ENCODE data around the gene SKIDA1. TPM values are rescaled to one million over a fixed set of nuclear protein-coding genes. Genes with fewer than 3 reads are reported as not detected.

SKIDA1 gene
- total RNA-seq, 4 donors from 2014 or later: 0.85 to 2.6 (median 1.5) TPM; not detected in 1

GRCh38 chr10:21517134-21518031 is 8.1 kb downstream of the SKIDA1 start:
- TF ChIP-seq CTCF (IDR thresholded peaks at IDR 0.05; ENCODE audit: low read depth): no peak

- TF ChIP-seq CTCF (IDR thresholded peaks at IDR 0.05; ENCODE audit: low read depth): no peak
These were observed 9.0 kb downstream of the SKIDA1 start for GRCh38 chr10:21516242-21517131.

- TF ChIP-seq CTCF (IDR thresholded peaks at IDR 0.05; ENCODE audit: low read depth): no peak
These were observed 9.9 kb downstream of the SKIDA1 start for GRCh38 chr10:21515361-21516241.

- no peak for TF ChIP-seq CTCF (IDR thresholded peaks at IDR 0.05; ENCODE audit: low read depth)
These were observed 10.6 kb downstream of the SKIDA1 start for GRCh38 chr10:21514818-21515351.

- no peak for TF ChIP-seq CTCF (IDR thresholded peaks at IDR 0.05; ENCODE audit: low read depth)
These were observed 11.2 kb downstream of the SKIDA1 start for GRCh38 chr10:21514129-21514817.

- TF ChIP-seq CTCF (IDR thresholded peaks at IDR 0.05; ENCODE audit: low read depth): no peak
These were observed 12.1 kb downstream of the SKIDA1 start for GRCh38 chr10:21513405-21513788.

All from subcutaneous adipose tissue (tissue), 4 donors.